Measurements from ENCODE around the gene SAMSN1. TPM values are rescaled to one million over a fixed set of nuclear protein-coding genes. Genes with fewer than 3 reads are reported as not detected.

SAMSN1 gene
- total and polyA plus RNA-seq, 3 donors from 2014 or later, result 0.71 to 2.2 (median 1.7) TPM

GRCh38 chr21:14492931-14493330, 53.2 kb downstream of the SAMSN1 start:
- TF ChIP-seq POLR2A (IDR thresholded peaks at IDR 0.05) (no peak), CTCF (IDR thresholded peaks at IDR 0.05) (no peak)
- WGBS, 2 donors, result 79 to 86% methylated on average over 4 of the region's 4 CpGs
- H3K36me3 ChIP-seq (ENCODE audit: low read depth, missing control alignments), result no peaks in the 10 kb centered on the region
- H3K9me3 ChIP-seq, result no peaks in the 10 kb centered on the region
- H3K4me1 ChIP-seq, result no peaks in the 10 kb centered on the region
- no peak overlapping the region for H3K4me3 ChIP-seq
- H3K27me3 ChIP-seq, result no peaks in the 10 kb centered on the region
- no peak overlapping the region for H3K27ac ChIP-seq
- no peak for DNase-seq
- intact Hi-C loops (cut with DNase I; ENCODE audit: low total_unique reads), result no loop called here

- 82 to 91% methylated on average over 1 of the region's 1 CpG for WGBS, 2 donors
- TF ChIP-seq CTCF (IDR thresholded peaks at IDR 0.05), result no peak
- TF ChIP-seq POLR2A (IDR thresholded peaks at IDR 0.05), result no peak
- Histone ChIP-seq H3K27me3 (no peaks in the 10 kb centered on the region), H3K9me3 (no peaks in the 10 kb centered on the region), H3K27ac (no peak overlapping the region), H3K36me3 (ENCODE audit: low read depth, missing control alignments) (no peaks in the 10 kb centered on the region), H3K4me1 (no peaks in the 10 kb centered on the region), H3K4me3 (no peak overlapping the region)
- DNase-seq, result no peak
- intact Hi-C loops (cut with DNase I; ENCODE audit: low total_unique reads), result no loop called here
These were observed 54.8 kb downstream of the SAMSN1 start for GRCh38 chr21:14491269-14491681.

- 82 to 87% methylated on average over 5 of the region's 5 CpGs for WGBS, 2 donors
- intact Hi-C loops (cut with DNase I; ENCODE audit: low total_unique reads), result no loop called here
- no peaks in the 10 kb centered on the region for H3K27me3 ChIP-seq
- H3K4me1 ChIP-seq, result no peaks in the 10 kb centered on the region
- H3K9me3 ChIP-seq, result no peaks in the 10 kb centered on the region
- no peak overlapping the region for H3K4me3 ChIP-seq
- H3K27ac ChIP-seq, result no peak overlapping the region
- no peak for TF ChIP-seq POLR2A (IDR thresholded peaks at IDR 0.05)
- no peak for TF ChIP-seq CTCF (IDR thresholded peaks at IDR 0.05)
- no peaks in the 10 kb centered on the region for H3K36me3 ChIP-seq (ENCODE audit: low read depth, missing control alignments)
- DNase-seq, result no peak
These were observed 57.4 kb downstream of the SAMSN1 start for GRCh38 chr21:14488672-14489204.

- TF ChIP-seq POLR2A (IDR thresholded peaks at IDR 0.05) (no peak), CTCF (IDR thresholded peaks at IDR 0.05) (no peak)
- H3K27me3 ChIP-seq, result no peaks in the 10 kb centered on the region
- H3K4me1 ChIP-seq, result no peaks in the 10 kb centered on the region
- H3K9me3 ChIP-seq, result no peaks in the 10 kb centered on the region
- H3K36me3 ChIP-seq (ENCODE audit: low read depth, missing control alignments), result no peaks in the 10 kb centered on the region
- intact Hi-C loops (cut with DNase I; ENCODE audit: low total_unique reads), result no loop called here
- H3K4me3 ChIP-seq, result no peak overlapping the region
- no peak overlapping the region for H3K27ac ChIP-seq
- no peak for DNase-seq
These were observed 58.4 kb downstream of the SAMSN1 start for GRCh38 chr21:14487490-14488432.
